ENCODE results near the gene GUCA1A.

GRCh38 chr6:42210551-42210950, 37.4 kb downstream of the GUCA1A start:
- TF ChIP-seq, protein P1, sequence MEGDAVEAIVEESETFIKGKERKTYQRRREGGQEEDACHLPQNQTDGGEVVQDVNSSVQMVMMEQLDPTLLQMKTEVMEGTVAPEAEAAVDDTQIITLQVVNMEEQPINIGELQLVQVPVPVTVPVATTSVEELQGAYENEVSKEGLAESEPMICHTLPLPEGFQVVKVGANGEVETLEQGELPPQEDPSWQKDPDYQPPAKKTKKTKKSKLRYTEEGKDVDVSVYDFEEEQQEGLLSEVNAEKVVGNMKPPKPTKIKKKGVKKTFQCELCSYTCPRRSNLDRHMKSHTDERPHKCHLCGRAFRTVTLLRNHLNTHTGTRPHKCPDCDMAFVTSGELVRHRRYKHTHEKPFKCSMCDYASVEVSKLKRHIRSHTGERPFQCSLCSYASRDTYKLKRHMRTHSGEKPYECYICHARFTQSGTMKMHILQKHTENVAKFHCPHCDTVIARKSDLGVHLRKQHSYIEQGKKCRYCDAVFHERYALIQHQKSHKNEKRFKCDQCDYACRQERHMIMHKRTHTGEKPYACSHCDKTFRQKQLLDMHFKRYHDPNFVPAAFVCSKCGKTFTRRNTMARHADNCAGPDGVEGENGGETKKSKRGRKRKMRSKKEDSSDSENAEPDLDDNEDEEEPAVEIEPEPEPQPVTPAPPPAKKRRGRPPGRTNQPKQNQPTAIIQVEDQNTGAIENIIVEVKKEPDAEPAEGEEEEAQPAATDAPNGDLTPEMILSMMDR (conservative IDR thresholded peaks at IDR 0.05; ENCODE audit: low read depth, low read length), result no peak
- TF ChIP-seq SMC3 (IDR thresholded peaks at IDR 0.05; ENCODE audit: low read depth, low read length), result no peak
- TF ChIP-seq POLR2A (IDR thresholded peaks at IDR 0.05; ENCODE audit: low read depth, low read length), result no peak

Measured in IMR-90 (cell line).